GM21515 (cell line): ENCODE data around the gene SPATA17.
"Not testable (repeated sequence)": the region's sequence is repeated elsewhere in the genome, so short reads cannot be mapped to it uniquely, and the experiment has no call there.

ENCODE experiments used
- ATAC-seq: cut with Tn5 transposase; IDR thresholded peaks from one replicate; pipeline ENCODE4 v1.9.1; 2021; ENCODE audit not compliant: unreplicated experiment

The SPATA17 gene

GRCh38 chr1:217674028-217674729 is 43.0 kb downstream of the SPATA17 start:
- no peak for ATAC-seq

- no peak for ATAC-seq
These were observed 50.7 kb downstream of the SPATA17 start for GRCh38 chr1:217681806-217682205.

DNA sequence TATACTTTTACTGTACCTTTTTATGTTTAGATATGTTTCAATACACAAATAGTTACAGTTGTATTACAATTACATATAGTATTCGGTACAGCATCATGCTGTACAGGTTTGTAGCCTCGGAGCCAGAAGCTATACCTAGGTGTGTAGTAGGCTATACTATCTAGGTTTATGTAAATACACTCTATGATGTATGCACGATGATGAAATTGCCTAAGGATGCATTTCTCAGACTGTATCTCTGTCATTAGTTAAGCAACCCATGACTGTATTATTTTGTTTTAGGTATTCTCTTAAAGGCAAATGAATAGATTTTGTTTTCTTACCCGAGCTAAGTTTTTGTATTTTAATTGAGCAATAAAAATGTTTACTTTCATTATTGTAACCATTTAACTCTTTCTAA is 56.4 kb downstream of the SPATA17 start:
- ATAC-seq, result no peak

DNA sequence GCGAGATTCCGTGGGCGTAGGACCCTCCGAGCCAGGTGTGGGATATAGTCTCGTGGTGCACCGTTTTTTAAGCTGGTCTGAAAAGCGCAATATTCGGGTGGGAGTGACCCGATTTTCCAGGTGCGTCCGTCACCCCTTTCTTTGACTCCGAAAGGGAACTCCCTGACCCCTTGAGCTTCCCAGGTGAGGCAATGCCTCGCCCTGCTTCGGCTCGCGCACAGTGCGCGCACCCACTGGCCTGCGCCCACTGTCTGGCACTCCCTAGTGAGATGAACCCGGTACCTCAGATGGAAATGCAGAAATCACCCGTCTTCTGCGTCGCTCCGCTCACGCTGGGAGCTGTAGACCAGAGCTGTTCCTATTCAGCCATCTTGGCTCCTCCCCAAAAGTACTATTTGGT is 65.0 kb downstream of the SPATA17 start:
- not testable (repeated sequence) for ATAC-seq

GRCh38 chr1:217703326-217703725 is 72.2 kb downstream of the SPATA17 start:
- ATAC-seq, result no peak

DNA sequence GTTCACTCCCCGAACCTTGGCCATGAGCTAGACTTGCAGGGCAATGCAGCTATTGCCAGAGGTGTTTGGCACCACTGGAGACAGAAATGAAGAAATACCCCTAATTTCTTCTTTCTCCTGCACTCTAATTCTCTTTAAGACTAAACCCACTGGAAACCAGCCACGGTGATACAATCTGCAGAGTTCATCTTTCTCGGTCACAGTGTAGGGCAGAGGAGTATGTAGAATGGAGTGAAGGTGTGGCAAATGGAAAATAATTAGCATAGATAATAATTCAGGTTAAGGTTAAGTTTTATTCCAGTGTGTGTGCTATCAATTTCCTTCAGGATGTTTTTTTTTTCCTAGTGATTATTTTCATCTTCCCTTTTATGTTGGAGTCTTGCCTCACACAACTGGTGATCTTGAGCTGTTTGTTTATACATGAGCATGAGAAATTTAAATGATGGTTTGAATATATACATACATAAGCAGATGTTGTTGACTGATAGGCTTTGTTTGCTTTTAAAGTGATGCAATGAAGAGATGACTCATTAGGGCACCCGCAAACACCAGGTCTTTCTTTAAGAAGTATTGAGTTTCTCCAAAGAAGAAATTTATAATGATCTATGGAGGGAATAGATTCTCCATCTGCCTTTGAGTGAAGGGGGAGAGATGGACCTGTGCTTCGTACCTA is 81.9 kb downstream of the SPATA17 start:
- no peak for ATAC-seq

DNA sequence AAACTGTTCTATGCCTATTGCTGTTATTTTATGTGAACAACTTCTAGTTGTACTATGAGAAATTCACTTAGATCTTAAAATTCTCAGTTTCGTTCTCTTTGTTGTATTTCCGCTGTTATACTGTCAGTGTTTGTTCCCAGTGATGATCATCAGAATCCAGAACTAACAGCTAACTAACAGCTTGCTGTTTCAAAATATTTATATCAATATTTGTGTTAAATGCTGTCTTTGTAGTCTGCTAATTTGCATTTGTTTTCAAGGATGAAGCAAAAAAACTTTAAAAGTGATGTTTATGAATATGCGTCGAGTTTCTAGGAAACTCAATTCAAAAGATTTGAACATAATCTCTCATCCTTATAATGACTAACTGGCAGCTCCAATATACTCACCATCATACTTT is 84.5 kb downstream of the SPATA17 start:
- ATAC-seq, result no peak

- ATAC-seq, result no peak
These were observed 86.8 kb downstream of the SPATA17 start for GRCh38 chr1:217717959-217718358.

- no peak for ATAC-seq
These were observed 87.7 kb downstream of the SPATA17 start for GRCh38 chr1:217718873-217719272.

DNA sequence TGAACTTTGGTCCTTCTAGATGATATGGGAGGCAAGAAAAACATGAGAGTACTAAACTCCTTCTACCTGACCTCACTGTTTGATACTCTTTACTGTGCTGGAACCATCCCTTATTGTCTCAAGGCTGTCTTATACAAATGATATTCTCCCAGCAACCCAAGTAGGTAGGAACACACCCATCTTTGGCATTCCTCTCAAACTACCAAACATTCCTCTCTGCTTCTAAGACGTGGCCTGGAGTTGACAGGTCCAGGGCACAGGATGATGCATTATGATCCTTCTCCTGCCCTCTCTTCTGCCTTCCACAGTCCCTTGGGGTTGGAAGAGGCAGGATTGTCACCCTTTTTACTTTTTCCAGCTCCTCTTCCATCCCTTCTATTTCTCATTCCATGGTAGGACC is 90.5 kb downstream of the SPATA17 start:
- no peak for ATAC-seq

GRCh38 chr1:217734973-217735372 is 103.8 kb downstream of the SPATA17 start:
- no peak for ATAC-seq

DNA sequence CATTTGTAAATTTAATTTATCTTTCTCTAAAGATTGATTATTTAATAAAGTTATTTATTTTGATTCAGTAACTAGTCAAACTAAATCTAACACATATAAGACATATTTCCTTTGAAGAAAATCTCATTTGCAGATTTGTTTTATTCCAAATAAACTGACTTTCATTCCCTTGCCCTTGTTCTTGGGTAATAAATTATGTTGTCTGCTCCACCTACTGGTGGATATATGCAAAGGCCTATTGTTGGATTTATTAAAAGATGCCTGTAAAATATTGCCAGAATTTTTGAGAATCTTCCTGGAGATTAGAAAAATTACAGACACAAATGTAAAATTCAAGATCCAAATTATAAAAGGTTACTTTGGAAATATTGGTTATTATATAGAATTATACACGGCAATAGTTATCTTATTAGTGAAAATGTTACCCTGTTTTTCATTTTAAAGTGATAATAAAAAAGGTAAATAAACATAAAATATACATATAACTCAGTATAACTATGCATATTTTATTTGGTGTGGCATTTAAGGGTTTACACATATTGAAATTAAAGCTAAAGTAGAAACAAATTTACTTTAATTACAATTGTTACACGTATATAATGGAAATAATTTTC is 116.1 kb downstream of the SPATA17 start:
- peak; percentile 64 for ATAC-seq

GRCh38 chr1:217769768-217770167 is 138.6 kb downstream of the SPATA17 start:
- ATAC-seq, result no peak

DNA sequence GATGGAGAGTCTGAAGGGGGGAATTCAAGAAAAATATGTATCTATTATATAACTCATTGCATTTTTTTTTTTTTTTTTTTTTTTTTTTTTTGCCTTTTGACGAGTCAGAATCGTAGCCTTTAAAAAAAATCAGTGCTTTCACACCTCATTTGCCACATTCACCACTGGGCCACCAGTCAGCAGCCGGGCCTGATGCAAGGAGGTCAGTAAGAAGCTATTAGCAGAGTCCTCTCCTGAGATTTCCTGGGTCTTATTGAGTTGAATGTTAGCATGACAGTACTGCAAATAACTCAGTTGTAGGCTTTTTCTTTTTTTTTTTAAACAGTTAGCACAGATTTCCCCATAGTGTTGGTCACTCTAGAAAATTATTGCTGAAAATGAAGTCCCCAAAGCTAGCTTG is 139.8 kb downstream of the SPATA17 start:
- no peak for ATAC-seq

- ATAC-seq, result no peak
These were observed 145.5 kb downstream of the SPATA17 start for GRCh38 chr1:217776693-217777092.

GRCh38 chr1:217781056-217781455 is 149.9 kb downstream of the SPATA17 start:
- no peak for ATAC-seq

DNA sequence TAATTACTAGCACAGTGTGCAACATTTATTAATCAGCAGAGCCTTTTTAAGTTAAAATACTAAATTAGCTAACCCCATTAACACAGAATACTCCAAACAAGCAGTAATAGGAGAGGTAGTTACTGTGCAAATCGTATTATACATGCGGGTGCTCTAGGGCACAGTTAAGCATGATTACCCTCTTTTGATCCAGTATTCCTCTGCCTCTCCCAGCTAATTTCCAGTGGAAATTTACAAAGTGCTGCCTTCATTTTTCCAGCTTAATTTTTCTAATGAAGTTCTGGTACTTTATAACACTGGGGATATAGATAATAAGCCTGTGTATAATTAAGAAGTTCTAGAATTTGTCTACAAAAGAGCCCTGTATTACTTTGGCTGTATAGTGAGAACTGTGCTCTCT is 159.9 kb downstream of the SPATA17 start:
- no peak for ATAC-seq

DNA sequence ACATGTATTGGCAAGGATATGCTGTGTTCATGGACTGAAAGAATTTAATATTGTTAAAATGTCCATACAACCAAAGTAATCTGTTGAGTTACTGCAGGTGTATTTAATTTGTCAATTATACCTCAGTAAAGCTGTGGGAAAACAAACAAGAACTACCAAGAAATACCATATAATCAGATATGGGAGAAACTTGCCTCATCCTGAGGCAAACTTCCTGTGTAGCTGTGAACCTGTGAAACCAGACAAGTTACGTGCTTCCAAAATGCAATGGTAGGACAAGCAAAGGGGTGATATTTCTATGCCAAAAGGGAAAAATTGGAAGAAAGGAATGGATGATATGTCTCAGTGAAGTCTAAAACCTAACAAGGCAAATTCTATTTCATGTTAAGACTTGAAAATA is 174.6 kb downstream of the SPATA17 start:
- ATAC-seq, result no peak

- no peak for ATAC-seq
These were observed 181.0 kb downstream of the SPATA17 start for GRCh38 chr1:217812175-217812574.

DNA sequence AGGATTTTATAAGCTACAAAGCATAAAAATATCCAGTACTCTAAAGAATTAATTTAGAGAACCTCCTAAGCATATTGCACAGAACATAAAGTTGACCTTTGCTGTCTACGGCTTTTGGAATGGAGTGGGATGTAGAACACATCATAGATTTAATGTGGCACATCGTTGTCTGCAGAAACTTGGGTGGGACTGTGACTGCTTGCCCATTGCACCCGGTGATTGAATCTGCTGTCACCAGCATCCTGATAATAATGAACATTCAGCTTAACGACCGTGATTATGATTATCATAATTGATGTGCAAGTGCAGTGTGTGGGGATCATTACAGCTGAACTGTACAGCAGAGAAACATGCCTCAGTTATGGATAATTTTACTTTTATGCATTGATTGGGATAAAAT is 181.9 kb downstream of the SPATA17 start:
- no peak for ATAC-seq

DNA sequence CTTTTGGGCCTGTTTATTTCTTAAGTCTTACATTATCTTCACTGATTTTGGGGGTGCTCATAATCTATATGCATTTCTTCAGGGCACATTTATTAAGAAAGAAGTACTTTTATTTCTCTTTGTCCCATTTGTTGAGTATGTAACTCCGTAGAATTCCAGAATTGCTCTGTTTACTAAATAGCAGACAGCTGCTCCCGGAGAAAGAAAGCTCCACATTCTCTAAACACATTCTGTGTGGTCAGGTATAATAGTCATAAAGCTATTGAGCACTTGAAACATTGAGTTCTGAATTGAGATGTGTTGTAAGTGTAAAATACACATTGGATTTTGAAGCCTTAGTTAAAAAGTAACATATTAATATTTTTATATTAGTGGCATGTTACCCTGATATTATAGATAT is 206.5 kb downstream of the SPATA17 start:
- ATAC-seq, result no peak

GRCh38 chr1:217839161-217839560 is 208.0 kb downstream of the SPATA17 start:
- ATAC-seq, result no peak
